ENCODE results near the gene AGAP1. TPM values are rescaled to one million over a fixed set of nuclear protein-coding genes. Genes with fewer than 3 reads are reported as not detected.

AGAP1 gene
- total RNA-seq, 1 donor from 2014 or later, result 43.9 TPM

- no peak for DNase-seq (ENCODE audit: low spot score)
- Mint-ChIP-seq H3K27me3 (ENCODE audit: unreplicated experiment) (peaks cover 7% of the 10 kb centered on the region), H3K4me1 (ENCODE audit: unreplicated experiment) (no peaks in the 10 kb centered on the region), H3K9me3 (ENCODE audit: unreplicated experiment) (no peaks in the 10 kb centered on the region), H3K36me3 (ENCODE audit: low read depth, unreplicated experiment) (no peaks in the 10 kb centered on the region), H3K4me3 (ENCODE audit: unreplicated experiment) (no peak overlapping the region), H3K27ac (ENCODE audit: unreplicated experiment) (no peak overlapping the region)
- TF ChIP-seq, protein P1, sequence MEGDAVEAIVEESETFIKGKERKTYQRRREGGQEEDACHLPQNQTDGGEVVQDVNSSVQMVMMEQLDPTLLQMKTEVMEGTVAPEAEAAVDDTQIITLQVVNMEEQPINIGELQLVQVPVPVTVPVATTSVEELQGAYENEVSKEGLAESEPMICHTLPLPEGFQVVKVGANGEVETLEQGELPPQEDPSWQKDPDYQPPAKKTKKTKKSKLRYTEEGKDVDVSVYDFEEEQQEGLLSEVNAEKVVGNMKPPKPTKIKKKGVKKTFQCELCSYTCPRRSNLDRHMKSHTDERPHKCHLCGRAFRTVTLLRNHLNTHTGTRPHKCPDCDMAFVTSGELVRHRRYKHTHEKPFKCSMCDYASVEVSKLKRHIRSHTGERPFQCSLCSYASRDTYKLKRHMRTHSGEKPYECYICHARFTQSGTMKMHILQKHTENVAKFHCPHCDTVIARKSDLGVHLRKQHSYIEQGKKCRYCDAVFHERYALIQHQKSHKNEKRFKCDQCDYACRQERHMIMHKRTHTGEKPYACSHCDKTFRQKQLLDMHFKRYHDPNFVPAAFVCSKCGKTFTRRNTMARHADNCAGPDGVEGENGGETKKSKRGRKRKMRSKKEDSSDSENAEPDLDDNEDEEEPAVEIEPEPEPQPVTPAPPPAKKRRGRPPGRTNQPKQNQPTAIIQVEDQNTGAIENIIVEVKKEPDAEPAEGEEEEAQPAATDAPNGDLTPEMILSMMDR (IDR thresholded peaks at IDR 0.05; ENCODE audit: unreplicated experiment), result no peak
Measured at GRCh38 chr2:236065314-236066160, 571.7 kb downstream of the AGAP1 start.

DNA sequence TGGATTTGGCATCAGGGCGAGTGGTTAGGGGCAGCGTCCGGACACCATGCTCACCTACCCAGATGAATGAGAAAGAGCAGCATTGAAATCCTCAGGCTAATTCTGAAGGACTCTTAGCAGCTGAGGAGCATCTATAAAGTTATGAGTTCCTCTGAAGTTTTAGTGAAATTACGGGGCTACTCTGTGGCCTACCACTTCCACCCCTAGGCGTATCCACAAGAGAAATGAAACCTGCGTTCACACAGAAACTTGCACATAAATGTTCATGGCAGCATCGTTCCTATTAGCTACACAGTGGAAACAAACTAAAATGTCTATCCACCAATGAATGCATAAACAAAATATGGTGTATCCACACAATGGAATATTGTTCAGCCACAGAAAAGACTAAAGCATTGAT lies 576.4 kb downstream of the AGAP1 start:
- Mint-ChIP-seq H3K36me3 (ENCODE audit: low read depth, unreplicated experiment) (peaks cover 4% of the 10 kb centered on the region), H3K4me3 (ENCODE audit: unreplicated experiment) (no peak overlapping the region), H3K4me1 (ENCODE audit: unreplicated experiment) (no peaks in the 10 kb centered on the region), H3K27ac (ENCODE audit: unreplicated experiment) (no peak overlapping the region), H3K9me3 (ENCODE audit: unreplicated experiment) (no peaks in the 10 kb centered on the region), H3K27me3 (ENCODE audit: unreplicated experiment) (peaks cover 3% of the 10 kb centered on the region)
- TF ChIP-seq, protein P1 (IDR thresholded peaks at IDR 0.05; ENCODE audit: unreplicated experiment), result no peak
- no peak for DNase-seq (ENCODE audit: low spot score)

- no peak for DNase-seq (ENCODE audit: low spot score)
- no peak overlapping the region for H3K4me3 Mint-ChIP-seq (ENCODE audit: unreplicated experiment)
Measured at GRCh38 chr2:236073246-236073645, 579.4 kb downstream of the AGAP1 start.

DNA sequence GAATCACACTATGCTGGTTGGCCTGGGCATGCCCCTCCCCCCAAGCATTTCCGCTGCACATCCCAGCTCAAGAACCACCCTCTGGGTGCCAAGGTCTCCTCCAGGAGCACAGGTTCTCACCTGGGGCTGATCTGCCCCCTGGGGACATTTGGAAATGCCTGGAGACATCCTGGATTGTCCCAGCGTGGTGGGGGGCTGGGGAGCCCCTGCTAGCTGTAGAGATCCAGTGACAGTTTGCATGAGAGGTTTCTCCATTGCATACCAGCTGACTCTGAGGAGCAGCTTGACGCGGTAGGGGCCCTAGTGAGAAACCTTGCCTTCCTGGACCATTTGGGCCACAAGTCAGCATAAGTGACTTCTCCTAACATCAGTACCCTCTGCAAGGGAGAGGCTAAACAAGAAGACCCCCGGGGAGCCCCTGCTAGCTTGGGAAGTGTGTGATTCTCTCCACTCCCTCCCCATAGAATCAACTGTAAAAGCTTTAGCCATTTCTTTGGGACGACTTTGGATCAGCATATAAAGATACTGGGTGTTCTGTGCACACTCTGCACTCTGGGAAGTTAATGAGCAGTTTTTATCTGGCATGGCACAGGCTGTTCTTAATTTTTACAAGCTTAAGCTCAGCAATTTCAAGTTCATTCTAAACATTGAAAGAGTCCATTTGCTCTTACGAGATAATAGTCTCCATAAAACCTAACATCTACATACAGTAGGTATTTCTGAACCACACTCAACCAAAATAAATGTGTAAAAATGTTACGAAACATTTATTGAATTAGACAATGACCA lies 580.2 kb downstream of the AGAP1 start:
- Mint-ChIP-seq H3K4me1 (ENCODE audit: unreplicated experiment) (no peaks in the 10 kb centered on the region), H3K27me3 (ENCODE audit: unreplicated experiment) (peaks cover 2% of the 10 kb centered on the region), H3K9me3 (ENCODE audit: unreplicated experiment) (no peaks in the 10 kb centered on the region), H3K27ac (ENCODE audit: unreplicated experiment) (no peak overlapping the region), H3K4me3 (ENCODE audit: unreplicated experiment) (no peak overlapping the region), H3K36me3 (ENCODE audit: low read depth, unreplicated experiment) (peaks cover 4% of the 10 kb centered on the region)
- TF ChIP-seq, protein P1 (IDR thresholded peaks at IDR 0.05; ENCODE audit: unreplicated experiment), result no peak
- no peak for DNase-seq (ENCODE audit: low spot score)

More at GRCh38 chr2:236073246-236073645, 579.4 kb downstream of the AGAP1 start:
- peaks cover 4% of the 10 kb centered on the region for H3K36me3 Mint-ChIP-seq (ENCODE audit: low read depth, unreplicated experiment)
- TF ChIP-seq, protein P1 (IDR thresholded peaks at IDR 0.05; ENCODE audit: unreplicated experiment), result no peak
- H3K9me3 Mint-ChIP-seq (ENCODE audit: unreplicated experiment), result no peaks in the 10 kb centered on the region
- peaks cover 2% of the 10 kb centered on the region for H3K27me3 Mint-ChIP-seq (ENCODE audit: unreplicated experiment)
- H3K4me1 Mint-ChIP-seq (ENCODE audit: unreplicated experiment), result no peaks in the 10 kb centered on the region
- H3K27ac Mint-ChIP-seq (ENCODE audit: unreplicated experiment), result no peak overlapping the region
